ENCODE data around the gene CTNNA2.

CTNNA2 gene

DNA sequence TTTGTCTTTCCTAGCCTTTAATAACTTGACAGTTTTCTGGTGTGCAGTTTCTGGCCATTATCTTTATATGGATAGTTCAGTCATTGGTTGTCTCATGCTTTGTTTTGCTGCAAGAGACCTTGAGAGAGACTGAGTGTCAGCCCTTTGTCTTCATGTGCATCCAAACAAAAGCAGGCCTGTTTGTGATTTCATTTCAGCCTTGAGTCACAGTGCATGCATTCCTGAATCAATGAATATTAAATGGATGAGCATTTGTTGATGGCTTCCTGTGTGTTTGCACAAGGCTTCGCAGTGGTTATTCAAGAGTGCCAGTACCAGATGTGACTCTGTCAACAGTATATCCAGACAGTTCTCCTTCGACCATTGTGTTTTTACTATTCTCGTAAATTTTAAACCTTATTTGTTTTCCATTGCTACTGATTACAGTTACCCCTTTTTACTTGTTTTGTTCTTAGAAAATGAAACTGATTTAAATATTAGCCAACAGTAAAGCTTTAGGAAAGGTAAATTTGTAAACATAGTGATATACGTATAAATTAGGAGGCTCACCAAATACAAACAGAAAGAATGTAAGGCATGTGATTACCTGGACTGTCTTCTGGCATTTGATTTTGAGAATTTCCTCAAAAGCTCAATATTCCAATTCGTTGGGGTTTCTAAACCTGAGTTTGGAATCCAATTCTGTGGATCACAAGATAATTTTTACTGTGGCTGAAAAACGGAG, 319.8 kb downstream of the CTNNA2 start:
- no peaks in the 10 kb centered on the region for H3K36me3 ChIP-seq (ENCODE audit: control insufficient read depth in 1 of 2, insufficient read depth in 2 of 2, low read length in 2 of 2)
- no peaks in the 10 kb centered on the region for H3K9me3 ChIP-seq (ENCODE audit: insufficient read depth, low read depth, low read length)
- no peaks in the 10 kb centered on the region for H3K4me1 ChIP-seq (ENCODE audit: control insufficient read depth in 1 of 2, insufficient read depth in 2 of 2, low read length in 2 of 2)
- no peaks in the 10 kb centered on the region for H3K79me2 ChIP-seq (ENCODE audit: control insufficient read depth, insufficient read depth, low read length, poor library complexity)
- DNase-seq = no peak
- no peak overlapping the region for H3K23ac ChIP-seq (ENCODE audit: low read length)
- no peak overlapping the region for H3K14ac ChIP-seq (ENCODE audit: low read length)
- no peak overlapping the region for H3K4me2 ChIP-seq (ENCODE audit: low read length)
- H3K79me1 ChIP-seq (ENCODE audit: low read length) = no peaks in the 10 kb centered on the region
- no peak overlapping the region for H2AK5ac ChIP-seq (ENCODE audit: low read length)
- no peak overlapping the region for H4K8ac ChIP-seq (ENCODE audit: low read depth, low read length)
- no peak overlapping the region for H2BK120ac ChIP-seq (ENCODE audit: insufficient read depth, low read length, poor library complexity)
- H3K27me3 ChIP-seq (ENCODE audit: insufficient read depth, low read length) = no peaks in the 10 kb centered on the region
- H3K9ac ChIP-seq (ENCODE audit: low read length) = no peak overlapping the region
- H2BK5ac ChIP-seq (ENCODE audit: low read depth, low read length, poor library complexity) = no peak overlapping the region
- H2BK12ac ChIP-seq (ENCODE audit: low read length) = no peak overlapping the region
- H4K12ac ChIP-seq (ENCODE audit: low read depth, low read length) = no peak overlapping the region
- no CpG with 5 or more reads among the region's 6 CpGs for WGBS (ENCODE audit: extremely low coverage, insufficient coverage, insufficient read length)
- H3K4ac ChIP-seq (ENCODE audit: low read depth, low read length) = no peak overlapping the region
- no peak overlapping the region for H2AFZ ChIP-seq (ENCODE audit: insufficient read depth, low read length, poor library complexity)
- no peak overlapping the region for H3K18ac ChIP-seq (ENCODE audit: low read length)
- H4K91ac ChIP-seq (ENCODE audit: low read depth, low read length) = no peak overlapping the region
- no peak overlapping the region for H3K4me3 ChIP-seq (ENCODE audit: low read depth, low read length)
- no peak overlapping the region for H3K27ac ChIP-seq (ENCODE audit: low read depth, low read length)

DNA sequence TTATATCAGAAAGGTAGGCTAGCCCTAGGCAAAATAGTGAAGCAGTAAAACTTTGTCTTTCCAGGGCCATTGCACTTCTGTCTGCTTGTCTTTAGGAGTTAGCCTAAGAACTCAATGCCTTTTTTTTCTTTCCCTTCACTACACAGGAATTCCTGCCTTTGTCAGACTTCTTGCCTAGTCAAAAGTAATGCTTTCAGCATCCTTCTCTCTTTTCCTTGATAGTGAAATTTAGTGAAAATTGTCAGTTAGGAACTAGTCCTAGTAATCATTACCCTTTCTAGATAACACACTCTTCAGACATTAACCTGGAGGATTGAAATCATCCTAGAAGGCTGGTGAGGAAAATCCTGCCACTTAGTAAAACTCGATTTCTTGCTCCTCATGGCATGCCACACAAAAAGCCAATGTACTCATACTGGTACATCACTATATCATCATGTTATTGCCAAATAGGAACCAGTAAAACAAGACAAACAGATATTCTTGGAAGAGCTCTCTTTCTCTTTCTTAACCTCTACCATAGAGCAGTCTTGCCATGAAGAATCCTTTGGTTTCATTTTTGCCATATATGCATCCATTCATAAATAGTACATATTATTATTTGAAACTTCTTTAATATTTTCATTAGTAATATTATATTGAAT, 320.5 kb downstream of the CTNNA2 start:
- no peaks in the 10 kb centered on the region for H3K79me2 ChIP-seq (ENCODE audit: control insufficient read depth, insufficient read depth, low read length, poor library complexity)
- no peak overlapping the region for H4K12ac ChIP-seq (ENCODE audit: low read depth, low read length)

DNA sequence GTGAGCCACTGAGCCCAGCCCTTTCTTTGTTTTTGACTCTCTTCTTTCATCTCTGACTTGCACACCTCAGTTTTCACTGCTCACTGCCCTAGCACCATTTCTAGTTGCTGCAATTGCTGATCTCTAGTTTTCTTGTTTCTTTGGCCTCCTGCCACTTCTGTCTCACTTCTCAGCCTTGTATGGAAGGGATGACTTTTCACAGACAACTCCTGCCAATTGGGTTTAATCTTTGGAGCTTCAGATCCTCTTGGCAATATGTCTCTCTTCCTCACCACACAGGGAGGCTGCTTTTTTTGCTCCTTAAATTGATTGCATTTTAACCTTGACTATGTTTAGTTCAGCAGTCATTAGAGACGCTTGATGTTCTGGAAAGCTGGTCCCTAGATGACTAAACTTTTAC, 323.1 kb downstream of the CTNNA2 start:
- no peak overlapping the region for H3K9ac ChIP-seq (ENCODE audit: low read length)
- H3K4me2 ChIP-seq (ENCODE audit: low read length) = no peak overlapping the region
- no CpG with 5 or more reads among the region's 1 CpG for WGBS (ENCODE audit: extremely low coverage, insufficient coverage, insufficient read length)
- no peak overlapping the region for H2BK5ac ChIP-seq (ENCODE audit: low read depth, low read length, poor library complexity)
- H2AFZ ChIP-seq (ENCODE audit: insufficient read depth, low read length, poor library complexity) = no peak overlapping the region
- H2BK120ac ChIP-seq (ENCODE audit: insufficient read depth, low read length, poor library complexity) = no peak overlapping the region
- no peaks in the 10 kb centered on the region for H3K4me1 ChIP-seq (ENCODE audit: control insufficient read depth in 1 of 2, insufficient read depth in 2 of 2, low read length in 2 of 2)
- H2AK5ac ChIP-seq (ENCODE audit: low read length) = no peak overlapping the region
- H3K79me2 ChIP-seq (ENCODE audit: control insufficient read depth, insufficient read depth, low read length, poor library complexity) = no peaks in the 10 kb centered on the region
- no peak overlapping the region for H3K14ac ChIP-seq (ENCODE audit: low read length)
- H3K27ac ChIP-seq (ENCODE audit: low read depth, low read length) = no peak overlapping the region
- H3K9me3 ChIP-seq (ENCODE audit: insufficient read depth, low read depth, low read length) = no peaks in the 10 kb centered on the region
- no peak overlapping the region for H4K8ac ChIP-seq (ENCODE audit: low read depth, low read length)
- H4K12ac ChIP-seq (ENCODE audit: low read depth, low read length) = no peak overlapping the region
- H4K91ac ChIP-seq (ENCODE audit: low read depth, low read length) = no peak overlapping the region
- DNase-seq = no peak
- H3K4me3 ChIP-seq (ENCODE audit: low read depth, low read length) = no peak overlapping the region
- no peaks in the 10 kb centered on the region for H3K27me3 ChIP-seq (ENCODE audit: insufficient read depth, low read length)
- no peak overlapping the region for H3K18ac ChIP-seq (ENCODE audit: low read length)
- H3K4ac ChIP-seq (ENCODE audit: low read depth, low read length) = no peak overlapping the region
- no peaks in the 10 kb centered on the region for H3K36me3 ChIP-seq (ENCODE audit: control insufficient read depth in 1 of 2, insufficient read depth in 2 of 2, low read length in 2 of 2)
- H3K79me1 ChIP-seq (ENCODE audit: low read length) = no peaks in the 10 kb centered on the region
- no peak overlapping the region for H2BK12ac ChIP-seq (ENCODE audit: low read length)
- H3K23ac ChIP-seq (ENCODE audit: low read length) = no peak overlapping the region

More for the DNA sequence above, 320.5 kb downstream of the CTNNA2 start:
- Histone ChIP-seq H3K9ac (ENCODE audit: low read length) (no peak overlapping the region), H3K4ac (ENCODE audit: low read depth, low read length) (no peak overlapping the region), H2AFZ (ENCODE audit: insufficient read depth, low read length, poor library complexity) (no peak overlapping the region), H3K4me3 (ENCODE audit: low read depth, low read length) (no peak overlapping the region), H3K27ac (ENCODE audit: low read depth, low read length) (no peak overlapping the region), H4K91ac (ENCODE audit: low read depth, low read length) (no peak overlapping the region), H3K4me2 (ENCODE audit: low read length) (no peak overlapping the region), H3K4me1 (ENCODE audit: control insufficient read depth in 1 of 2, insufficient read depth in 2 of 2, low read length in 2 of 2) (no peaks in the 10 kb centered on the region), H3K18ac (ENCODE audit: low read length) (no peak overlapping the region), H3K9me3 (ENCODE audit: insufficient read depth, low read depth, low read length) (no peaks in the 10 kb centered on the region), H4K8ac (ENCODE audit: low read depth, low read length) (no peak overlapping the region), H3K14ac (ENCODE audit: low read length) (no peak overlapping the region), H2BK5ac (ENCODE audit: low read depth, low read length, poor library complexity) (no peak overlapping the region), H2BK12ac (ENCODE audit: low read length) (no peak overlapping the region), H2AK5ac (ENCODE audit: low read length) (no peak overlapping the region), H3K23ac (ENCODE audit: low read length) (no peak overlapping the region), H3K79me1 (ENCODE audit: low read length) (no peaks in the 10 kb centered on the region), H3K36me3 (ENCODE audit: control insufficient read depth in 1 of 2, insufficient read depth in 2 of 2, low read length in 2 of 2) (no peaks in the 10 kb centered on the region), H3K27me3 (ENCODE audit: insufficient read depth, low read length) (no peaks in the 10 kb centered on the region), H2BK120ac (ENCODE audit: insufficient read depth, low read length, poor library complexity) (no peak overlapping the region)
- DNase-seq = no peak
- no CpG with 5 or more reads among the region's 1 CpG for WGBS (ENCODE audit: extremely low coverage, insufficient coverage, insufficient read length)

DNA sequence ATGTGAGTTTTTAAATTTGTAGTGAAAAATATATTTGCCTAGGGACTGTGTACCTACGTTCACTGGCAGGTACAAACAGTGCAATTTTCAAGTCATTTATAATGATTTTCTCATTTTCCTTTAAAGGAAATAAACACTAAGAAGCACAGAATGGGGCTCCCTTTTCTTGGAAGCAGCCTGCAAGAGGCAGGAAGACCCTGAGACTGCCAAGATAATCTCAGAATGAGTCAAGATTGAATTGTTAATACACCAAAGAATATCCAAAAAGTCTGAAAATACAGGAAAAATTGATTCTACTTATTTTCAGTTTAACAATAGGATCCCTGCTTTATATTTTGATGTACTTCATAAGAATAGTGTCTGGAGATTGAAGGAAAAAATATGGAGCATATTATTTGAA, 331.2 kb downstream of the CTNNA2 start:
- no peak overlapping the region for H3K4me2 ChIP-seq (ENCODE audit: low read length)
- H2BK5ac ChIP-seq (ENCODE audit: low read depth, low read length, poor library complexity) = no peak overlapping the region
- no peak overlapping the region for H4K8ac ChIP-seq (ENCODE audit: low read depth, low read length)
- no CpG with 5 or more reads among the region's 1 CpG for WGBS (ENCODE audit: extremely low coverage, insufficient coverage, insufficient read length)
- H3K79me1 ChIP-seq (ENCODE audit: low read length) = no peaks in the 10 kb centered on the region
- H4K12ac ChIP-seq (ENCODE audit: low read depth, low read length) = no peak overlapping the region
- H3K27ac ChIP-seq (ENCODE audit: low read depth, low read length) = no peak overlapping the region
- no peak overlapping the region for H3K4ac ChIP-seq (ENCODE audit: low read depth, low read length)
- H2AK5ac ChIP-seq (ENCODE audit: low read length) = no peak overlapping the region
- H3K9me3 ChIP-seq (ENCODE audit: insufficient read depth, low read depth, low read length) = no peaks in the 10 kb centered on the region
- no peaks in the 10 kb centered on the region for H3K4me1 ChIP-seq (ENCODE audit: control insufficient read depth in 1 of 2, insufficient read depth in 2 of 2, low read length in 2 of 2)
- H3K36me3 ChIP-seq (ENCODE audit: control insufficient read depth in 1 of 2, insufficient read depth in 2 of 2, low read length in 2 of 2) = no peaks in the 10 kb centered on the region
- no peak overlapping the region for H3K18ac ChIP-seq (ENCODE audit: low read length)
- H2BK120ac ChIP-seq (ENCODE audit: insufficient read depth, low read length, poor library complexity) = no peak overlapping the region
- no peak for DNase-seq
- H3K4me3 ChIP-seq (ENCODE audit: low read depth, low read length) = no peak overlapping the region
- no peak overlapping the region for H3K23ac ChIP-seq (ENCODE audit: low read length)
- no peak overlapping the region for H2BK12ac ChIP-seq (ENCODE audit: low read length)
- no peak overlapping the region for H2AFZ ChIP-seq (ENCODE audit: insufficient read depth, low read length, poor library complexity)
- H3K9ac ChIP-seq (ENCODE audit: low read length) = no peak overlapping the region
- no peak overlapping the region for H4K91ac ChIP-seq (ENCODE audit: low read depth, low read length)
- H3K27me3 ChIP-seq (ENCODE audit: insufficient read depth, low read length) = no peaks in the 10 kb centered on the region
- no peak overlapping the region for H3K14ac ChIP-seq (ENCODE audit: low read length)
- H3K79me2 ChIP-seq (ENCODE audit: control insufficient read depth, insufficient read depth, low read length, poor library complexity) = no peaks in the 10 kb centered on the region
